SJSA1 (cell line): ENCODE measurements around the gene FHL2. TPM values are rescaled to one million over a fixed set of nuclear protein-coding genes. Genes with fewer than 3 reads are reported as not detected.

ENCODE experiments used
- DNase-seq, 2 experiments: peaks; one replicate each; pipeline ENCODE4 v3.0.0-alpha.2; 2015 to 2020; ENCODE audit warnings: low spot score in 2 of 2, low read depth in 1 of 2
- H3K27ac ChIP-seq: fragments of 250-450 bp; sonication (Bioruptor Pico); 2 replicates; pipeline ENCODE4 v1.5.1; 2020; ENCODE audit warnings: mild to moderate bottlenecking, moderate library complexity
- H3K27me3 ChIP-seq: fragments of 250-450 bp; sonication (Bioruptor Pico); replicated peaks from 2 replicates; pipeline ENCODE4 v1.5.1; 2020; ENCODE audit warnings: mild to moderate bottlenecking, moderate library complexity
- H3K36me3 ChIP-seq: fragments of 250-450 bp; sonication (Bioruptor Pico); 2 replicates; pipeline ENCODE4 v1.5.1; 2020; ENCODE audit warnings: mild to moderate bottlenecking
- H3K4me1 ChIP-seq: fragments of 250-450 bp; sonication (Bioruptor Pico); replicated peaks from 2 replicates; pipeline ENCODE4 v1.6.1; 2021; ENCODE audit warnings: mild to moderate bottlenecking
- H3K4me3 ChIP-seq: fragments of 250-450 bp; sonication (Bioruptor Pico); 2 replicates; pipeline ENCODE4 v1.5.1; 2020; ENCODE audit warnings: mild to moderate bottlenecking
- H3K9me3 ChIP-seq: fragments of 250-450 bp; sonication (Bioruptor Pico); replicated peaks from 2 replicates; pipeline ENCODE4 v1.5.1; 2020; ENCODE audit warnings: mild to moderate bottlenecking
- total RNA-seq: library from RNA; depleted of rRNA; stranded (reverse); fragments of >200 nt; shearing (Covaris generic); gene quantifications from 2 replicates; pipeline ENCODE4 v1.2.3, GENCODE V29; 2014

FHL2 gene
- total RNA-seq, 1 experiment from 2014 or later, result 190 TPM

DNA sequence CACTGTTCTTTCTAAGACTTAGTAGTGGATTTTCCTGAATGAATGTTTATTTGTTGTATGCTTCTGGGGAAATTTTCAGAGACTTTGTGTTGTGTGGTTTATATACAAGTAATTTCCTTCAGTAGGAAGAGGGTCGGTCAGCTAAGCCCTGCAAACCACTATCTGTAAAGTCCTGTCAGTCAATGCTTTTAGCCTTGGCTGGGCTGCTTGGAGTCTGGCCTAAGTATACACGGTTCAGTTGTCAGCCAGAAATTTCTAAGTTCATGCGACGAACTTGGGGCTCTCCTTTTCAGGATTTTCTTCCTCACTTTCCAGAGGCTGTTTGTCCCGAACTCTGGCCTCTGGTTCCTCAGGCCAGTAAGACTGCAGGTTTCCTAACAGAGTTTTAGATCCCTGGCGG is 40.3 kb downstream of the FHL2 start:
- Histone ChIP-seq H3K4me3 (no peak overlapping the region), H3K4me1 (no peaks in the 10 kb centered on the region), H3K36me3 (peaks cover 95% of the 10 kb centered on the region), H3K27ac (no peak overlapping the region), H3K9me3 (no peaks in the 10 kb centered on the region), H3K27me3 (no peaks in the 10 kb centered on the region)
- DNase-seq, result no peak

DNA sequence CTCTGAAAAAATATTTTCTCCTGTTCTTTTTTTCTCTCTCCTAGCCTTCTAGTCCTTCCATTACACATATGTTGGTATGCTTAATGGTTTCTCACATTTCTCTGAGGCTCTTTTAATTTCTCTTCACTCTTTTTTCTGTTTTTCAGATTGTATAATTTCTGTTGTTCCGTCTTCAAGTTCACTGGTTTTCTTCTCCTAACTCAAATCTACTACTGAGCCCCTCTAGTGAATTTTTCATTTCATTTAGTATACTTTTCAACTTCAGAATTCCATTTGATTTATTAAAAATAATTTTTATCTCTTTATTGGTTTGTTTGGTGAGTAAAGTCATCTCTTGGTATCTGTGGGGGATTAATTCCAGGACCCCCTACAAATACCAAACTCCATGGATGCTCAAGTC is 41.7 kb downstream of the FHL2 start:
- no peak overlapping the region for H3K27ac ChIP-seq
- H3K36me3 ChIP-seq, result peaks cover 86% of the 10 kb centered on the region
- H3K4me3 ChIP-seq, result no peak overlapping the region
- DNase-seq, result no peak
- H3K9me3 ChIP-seq, result no peaks in the 10 kb centered on the region
- no peaks in the 10 kb centered on the region for H3K4me1 ChIP-seq
- no peaks in the 10 kb centered on the region for H3K27me3 ChIP-seq

DNA sequence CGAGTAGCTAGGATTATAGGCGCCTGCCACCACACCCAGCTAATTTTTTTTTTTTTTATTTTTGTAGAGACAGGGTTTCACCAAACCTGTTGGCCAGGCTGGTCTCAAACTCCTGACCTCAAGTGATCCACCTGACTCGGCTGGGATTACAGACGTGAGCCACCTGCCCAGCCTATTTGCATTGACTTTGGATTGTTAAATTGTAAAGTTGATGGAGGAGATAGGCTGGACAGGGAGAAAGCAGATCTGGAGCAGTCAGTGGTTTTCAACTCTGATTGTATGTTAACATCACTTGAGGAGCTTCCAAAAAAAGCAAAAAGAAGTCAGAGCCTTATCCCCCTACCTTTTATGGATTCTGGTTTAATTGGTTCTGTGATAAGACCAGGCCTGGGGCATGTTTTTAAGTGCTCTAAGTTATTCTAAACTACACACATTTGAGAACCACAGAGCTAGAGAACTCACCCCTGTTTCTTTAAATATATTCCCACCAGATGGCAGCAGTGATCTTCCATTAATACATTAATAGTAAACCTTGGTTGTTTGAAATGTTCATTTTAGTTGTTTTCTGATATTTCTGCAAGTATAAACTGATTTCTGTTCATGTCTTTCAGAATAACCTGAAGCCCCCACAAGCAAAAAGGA is 54.0 kb downstream of the FHL2 start:
- Histone ChIP-seq H3K4me3 (no peak overlapping the region), H3K36me3 (peaks cover 86% of the 10 kb centered on the region), H3K27me3 (no peaks in the 10 kb centered on the region), H3K4me1 (no peaks in the 10 kb centered on the region), H3K27ac (no peak overlapping the region), H3K9me3 (no peaks in the 10 kb centered on the region)
- DNase-seq, result peak in 1 of 2 experiments; percentile 34

DNA sequence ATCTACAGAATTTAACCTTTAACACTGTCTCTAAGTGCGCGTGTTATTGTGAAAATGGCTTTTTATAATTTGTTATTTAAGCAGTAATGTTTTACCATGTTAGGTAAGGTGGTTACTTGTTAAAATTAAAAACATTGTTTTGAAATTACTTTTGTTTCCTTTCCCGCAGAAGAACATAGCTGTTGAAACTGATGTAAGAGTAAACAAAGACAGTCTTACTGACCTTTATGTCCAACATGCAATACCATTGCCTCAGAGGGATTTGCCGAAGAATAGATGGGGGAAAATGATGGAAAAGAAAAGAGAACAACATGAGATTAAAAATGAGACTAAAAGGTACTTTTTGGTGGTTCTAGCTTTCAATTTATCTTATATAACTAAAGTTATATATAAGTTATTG is 59.4 kb downstream of the FHL2 start:
- H3K27ac ChIP-seq, result no peak overlapping the region
- no peaks in the 10 kb centered on the region for H3K9me3 ChIP-seq
- H3K27me3 ChIP-seq, result no peaks in the 10 kb centered on the region
- no peak for DNase-seq
- no peak overlapping the region for H3K4me3 ChIP-seq
- peaks cover 55% of the 10 kb centered on the region for H3K36me3 ChIP-seq
- peaks cover 12% of the 10 kb centered on the region for H3K4me1 ChIP-seq

DNA sequence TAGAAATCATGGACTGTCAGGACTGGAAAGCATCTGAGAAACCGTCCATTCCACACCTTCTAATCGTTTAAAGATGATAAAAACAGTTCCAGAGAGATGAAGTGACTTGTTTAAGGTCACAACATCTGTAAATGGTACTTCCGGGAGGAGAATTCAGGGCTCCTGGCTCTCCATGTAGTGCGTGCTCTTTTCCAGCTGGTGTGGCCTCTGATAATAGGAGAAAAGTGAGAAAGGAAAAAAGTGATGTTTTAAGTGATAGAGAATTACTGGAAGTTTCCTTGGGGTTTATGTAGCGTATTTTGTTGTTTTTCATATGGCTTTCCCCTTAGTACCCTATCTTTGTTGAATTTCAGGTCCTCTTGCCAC is 60.8 kb downstream of the FHL2 start:
- H3K4me1 ChIP-seq, result peaks cover 12% of the 10 kb centered on the region
- H3K27ac ChIP-seq, result peak overlapping the region; percentile 100
- no peaks in the 10 kb centered on the region for H3K9me3 ChIP-seq
- peaks cover 53% of the 10 kb centered on the region for H3K36me3 ChIP-seq
- no peaks in the 10 kb centered on the region for H3K27me3 ChIP-seq
- no peak for DNase-seq
- peak overlapping the region; percentile 91 for H3K4me3 ChIP-seq

DNA sequence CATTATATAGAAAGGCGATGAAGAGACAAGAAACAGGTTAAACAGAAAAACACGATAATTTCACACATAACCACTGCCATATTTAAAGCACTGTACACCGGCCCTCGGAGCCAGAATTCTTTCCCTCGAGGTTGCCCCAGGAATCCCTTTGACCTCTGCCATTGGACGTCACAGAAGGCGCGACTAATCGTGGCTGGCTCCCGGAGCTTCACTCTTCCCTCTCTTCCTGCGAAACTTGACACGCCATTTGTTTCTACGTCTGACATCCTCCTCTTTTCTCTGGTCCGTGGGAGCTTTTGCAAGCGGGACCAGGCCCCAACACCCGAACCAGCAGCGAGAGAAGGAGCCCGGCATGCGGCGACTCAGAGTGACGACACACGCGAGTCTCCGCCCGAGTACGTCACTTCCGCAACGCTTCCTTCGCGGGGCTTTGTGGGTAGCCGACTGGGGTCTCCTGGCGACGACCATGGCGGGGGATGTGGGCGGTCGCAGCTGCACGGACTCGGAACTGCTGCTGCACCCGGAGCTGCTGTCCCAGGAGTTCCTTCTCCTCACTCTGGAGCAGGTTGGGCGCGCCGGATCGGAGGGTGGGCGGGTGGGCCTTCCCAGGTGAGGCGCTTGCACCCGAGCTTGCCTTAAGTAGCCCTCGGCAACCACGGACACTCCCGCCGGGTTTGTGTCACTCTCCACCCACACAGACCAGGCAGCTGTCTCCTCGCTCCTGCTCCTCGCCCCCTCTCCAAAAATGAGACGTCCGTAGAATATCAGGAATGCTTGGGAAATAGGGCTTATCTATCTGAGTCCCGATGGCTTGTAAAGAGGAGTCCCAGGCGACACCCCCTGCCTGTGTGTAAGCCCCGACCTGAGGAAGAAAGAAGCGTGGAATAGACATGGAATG is 61.5 kb downstream of the FHL2 start, which contains the start of gene C2orf49:
Gene C2orf49 (plus strand): TSS at position 419 of the 898 bp plus-strand sequence. CDS start 48 bp downstream, at position 467.
- Histone ChIP-seq H3K27ac (peak within 1 kb of the TSS; percentile 100), H3K9me3 (no peaks in the 10 kb centered on the region), H3K36me3 (peaks cover 47% of the 10 kb centered on the region), H3K27me3 (no peaks in the 10 kb centered on the region), H3K4me3 (peak within 1 kb of the TSS; percentile 91), H3K4me1 (peaks cover 12% of the 10 kb centered on the region)
- DNase-seq, result peak; percentile 87 to 95

DNA sequence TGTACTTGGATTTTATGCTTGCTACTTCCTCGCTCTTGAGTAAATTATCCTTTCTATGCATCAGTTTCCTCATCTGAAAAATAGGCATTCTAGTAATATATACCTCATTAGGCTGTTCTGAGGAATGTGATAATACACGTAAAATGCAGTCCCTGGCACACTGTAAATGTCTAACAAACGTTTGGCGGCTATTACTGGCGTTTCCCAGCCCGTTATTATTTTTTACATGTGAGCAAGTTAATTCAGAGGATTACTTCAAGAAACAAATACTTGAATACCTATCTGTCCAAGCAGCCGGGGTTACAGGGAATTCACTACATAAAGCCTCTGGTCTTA is 62.1 kb downstream of the FHL2 start:
- Histone ChIP-seq H3K4me1 (peaks cover 12% of the 10 kb centered on the region), H3K27ac (peak overlapping the region; percentile 100), H3K4me3 (peak overlapping the region; percentile 91), H3K36me3 (peaks cover 41% of the 10 kb centered on the region), H3K27me3 (no peaks in the 10 kb centered on the region), H3K9me3 (no peaks in the 10 kb centered on the region)
- DNase-seq, result no peak

DNA sequence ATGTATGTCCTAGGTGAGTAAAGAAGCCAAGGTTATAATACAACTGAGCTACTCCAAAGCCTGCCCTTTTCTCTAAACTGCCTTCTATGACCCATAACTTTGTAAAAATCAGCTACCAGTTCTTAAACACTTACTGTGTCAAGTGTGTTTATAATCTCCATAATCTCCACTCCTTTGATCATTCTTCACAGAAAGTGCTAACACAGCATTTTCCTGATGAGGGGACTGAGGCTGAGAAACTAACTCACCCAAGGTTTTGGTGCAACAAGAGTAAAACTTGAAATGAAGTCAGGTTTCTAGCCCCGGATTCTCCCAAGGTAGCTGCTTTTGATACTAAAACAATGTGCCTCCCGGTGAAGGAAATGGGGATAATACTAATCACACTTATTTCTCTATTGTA is 63.4 kb downstream of the FHL2 start:
- H3K4me1 ChIP-seq, result peaks cover 16% of the 10 kb centered on the region
- peaks cover 28% of the 10 kb centered on the region for H3K36me3 ChIP-seq
- H3K9me3 ChIP-seq, result no peaks in the 10 kb centered on the region
- no peaks in the 10 kb centered on the region for H3K27me3 ChIP-seq
- H3K4me3 ChIP-seq, result no peak overlapping the region
- DNase-seq, result no peak
- H3K27ac ChIP-seq, result no peak overlapping the region

DNA sequence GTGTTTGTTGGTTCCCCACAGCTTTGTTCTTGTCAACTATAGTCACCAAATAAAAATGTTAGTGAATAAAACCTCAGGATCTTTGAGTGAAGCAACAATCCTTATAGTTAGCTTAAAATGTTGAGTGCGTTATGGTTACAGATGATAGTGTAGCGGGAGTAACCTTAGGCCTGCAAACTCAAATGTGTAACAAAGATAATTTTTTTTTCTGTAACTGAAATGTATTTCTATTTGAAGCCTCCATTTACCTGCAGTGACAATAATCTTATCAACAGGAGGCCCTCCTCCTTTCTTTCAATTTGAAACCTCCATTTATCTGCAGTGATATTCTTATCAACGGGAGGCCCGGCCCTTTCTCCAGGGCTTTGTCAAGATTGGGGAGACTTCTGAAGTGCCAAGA is 64.6 kb downstream of the FHL2 start:
- H3K27me3 ChIP-seq, result no peaks in the 10 kb centered on the region
- peaks cover 24% of the 10 kb centered on the region for H3K4me1 ChIP-seq
- no peak overlapping the region for H3K27ac ChIP-seq
- no peak overlapping the region for H3K4me3 ChIP-seq
- H3K36me3 ChIP-seq, result peaks cover 16% of the 10 kb centered on the region
- no peak for DNase-seq
- H3K9me3 ChIP-seq, result no peaks in the 10 kb centered on the region

DNA sequence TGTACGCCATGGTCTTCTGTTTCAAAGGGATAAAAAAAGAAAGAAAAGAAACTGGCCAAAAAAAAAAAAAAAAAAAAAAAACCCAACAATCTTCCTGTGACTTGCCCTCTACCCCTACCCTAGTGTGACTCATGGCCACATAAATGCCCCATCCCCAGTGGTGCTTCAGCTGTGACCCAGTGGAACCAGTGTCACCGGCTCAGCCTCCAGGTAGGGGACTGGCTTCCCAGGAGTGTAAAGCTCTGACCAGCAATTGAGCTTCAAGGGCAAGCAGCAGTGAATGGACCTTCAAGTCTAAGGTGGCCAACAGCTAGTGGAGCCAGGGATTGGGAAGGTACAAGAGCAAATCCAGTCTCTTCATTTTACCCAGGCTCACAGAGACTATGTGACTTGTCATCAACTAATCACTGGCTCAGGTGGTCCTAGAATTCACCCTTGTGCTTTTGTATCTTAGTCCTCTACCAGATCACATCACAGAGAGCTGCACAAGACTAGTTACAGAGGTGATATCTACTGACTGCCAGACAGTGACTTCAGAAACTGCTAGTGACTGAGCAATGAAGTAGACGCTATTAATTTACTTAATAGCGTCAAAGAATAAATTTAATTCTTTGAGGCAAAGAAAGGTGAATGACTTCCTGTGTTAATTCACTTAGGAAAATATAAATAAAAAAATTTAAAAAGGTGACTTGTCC is 68.0 kb downstream of the FHL2 start:
- Histone ChIP-seq H3K27me3 (no peaks in the 10 kb centered on the region), H3K4me3 (no peak overlapping the region)
- no peak for DNase-seq

DNA sequence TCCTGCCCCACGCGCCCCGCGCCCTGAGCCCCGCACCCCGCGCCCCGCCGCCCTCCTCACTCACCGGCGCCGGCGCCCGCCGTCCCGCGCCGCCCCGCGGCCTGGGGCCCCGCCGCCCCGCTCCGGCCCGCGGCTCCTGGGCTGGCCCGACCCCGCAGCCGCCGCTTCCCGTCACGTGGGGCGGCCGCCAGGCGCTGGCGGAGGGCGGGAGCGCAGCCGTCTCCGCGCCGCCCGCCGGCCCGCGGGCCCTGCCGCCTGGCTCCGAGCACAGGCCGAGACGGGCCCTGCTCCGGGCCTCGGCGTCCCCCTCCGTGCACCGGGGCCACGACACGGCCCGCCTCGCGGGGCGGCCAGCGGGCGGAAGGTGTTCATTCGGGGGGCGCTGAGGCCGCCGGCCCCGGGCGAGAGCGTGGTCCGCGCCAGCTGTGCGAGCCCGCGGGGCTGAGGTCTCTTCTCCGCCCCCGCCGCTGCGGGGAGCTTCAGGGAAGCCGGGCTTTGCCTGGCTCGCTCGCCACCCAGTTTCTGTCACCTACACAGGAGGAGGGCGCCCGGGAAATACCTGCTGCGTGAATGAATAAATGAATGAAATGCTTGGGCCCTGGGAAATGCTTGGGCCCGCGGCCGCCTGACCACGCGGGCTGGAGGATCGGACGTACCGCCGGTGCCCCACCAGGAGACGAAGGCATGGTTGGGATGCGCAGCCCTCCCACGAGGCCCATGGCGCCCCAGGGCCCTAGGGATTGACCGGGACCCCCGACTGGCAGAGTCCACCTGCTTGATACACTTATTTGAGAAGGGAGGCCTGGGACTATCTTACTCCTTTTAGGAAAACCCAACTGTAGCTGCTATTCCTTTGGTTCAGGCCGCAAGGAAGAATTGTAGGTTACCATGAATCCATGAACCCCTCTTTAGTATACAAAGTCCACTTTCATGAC is 69.0 kb downstream of the FHL2 start, which contains the start of gene TGFBRAP1:
Gene TGFBRAP1 (minus strand): TSS at position 175 of the 935 bp plus-strand sequence. CDS start 21,434 bp downstream, outside the sequence.
- Histone ChIP-seq H3K4me3 (peak within 1 kb of the TSS; percentile 76), H3K27me3 (no peaks in the 10 kb centered on the region), H3K4me1 (peaks cover 48% of the 10 kb centered on the region), H3K27ac (peak within 1 kb of the TSS; percentile 86), H3K9me3 (no peaks in the 10 kb centered on the region), H3K36me3 (peaks cover 10% of the 10 kb centered on the region)
- peak in 1 of 2 experiments; percentile 69 for DNase-seq

More for the DNA sequence above, 68.0 kb downstream of the FHL2 start:
- peaks cover 38% of the 10 kb centered on the region for H3K4me1 ChIP-seq
- no peaks in the 10 kb centered on the region for H3K9me3 ChIP-seq
- no peak overlapping the region for H3K27ac ChIP-seq
- H3K36me3 ChIP-seq, result peaks cover 10% of the 10 kb centered on the region

DNA sequence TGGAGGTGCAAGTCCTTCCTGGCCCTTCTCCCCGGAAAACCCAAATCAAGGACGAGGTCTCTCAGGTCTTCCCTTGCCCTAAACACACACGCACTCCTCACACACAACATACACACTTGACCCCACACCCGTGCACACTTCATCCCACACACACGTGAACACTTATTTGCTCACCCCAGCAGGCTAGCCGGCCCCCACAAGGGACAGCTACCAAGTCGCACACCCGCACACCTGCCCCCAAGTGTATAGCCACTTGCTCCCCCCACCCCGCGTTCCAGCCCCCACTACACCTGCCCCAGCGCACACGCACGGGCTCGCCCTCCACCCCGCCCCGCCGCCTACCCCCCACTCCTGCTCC is 69.7 kb downstream of the FHL2 start:
- peaks cover 4% of the 10 kb centered on the region; the same call in 1 of the 2 replicates for H3K36me3 ChIP-seq
- no peaks in the 10 kb centered on the region for H3K27me3 ChIP-seq
- peak in 1 of 2 experiments; percentile 36 for DNase-seq
- no peaks in the 10 kb centered on the region for H3K9me3 ChIP-seq
- peak overlapping the region; percentile 12; the same call in 1 of the 2 replicates for H3K27ac ChIP-seq
- peaks cover 54% of the 10 kb centered on the region for H3K4me1 ChIP-seq
- H3K4me3 ChIP-seq, result peak overlapping the region; percentile 76
